Measurements from ENCODE around the gene OPRL1. TPM values are rescaled to one million over a fixed set of nuclear protein-coding genes. Genes with fewer than 3 reads are reported as not detected.

The OPRL1 gene
- total and polyA plus RNA-seq, 4 donors: 5.2 to 26.3 (median 18.6) TPM

GRCh38 chr20:64146936-64147477 lies 67.1 kb downstream of the OPRL1 start:
- H3K36me3 ChIP-seq (ENCODE audit: control insufficient read depth, insufficient read depth, low read length): no peaks in the 10 kb centered on the region
- H3K4me1 ChIP-seq (ENCODE audit: control insufficient read depth, insufficient read depth, low read length): peaks cover 41% of the 10 kb centered on the region
- H3K9me3 ChIP-seq (ENCODE audit: control insufficient read depth, insufficient read depth, low read length): no peaks in the 10 kb centered on the region
- peak in 2 of 6 donors; percentile 49 to 63 for DNase-seq (ENCODE audit: low read depth in 4 of 6, low spot score in 6 of 6)
- no peak overlapping the region for H3K4me3 ChIP-seq (ENCODE audit: low read depth, low read length)
- peak overlapping the region; percentile 58 for H3K27ac ChIP-seq (ENCODE audit: low read depth, low read length)
- WGBS (ENCODE audit: insufficient coverage): 60% methylated on average over 9 of the region's 12 CpGs
- no peaks in the 10 kb centered on the region for H3K27me3 ChIP-seq (ENCODE audit: control insufficient read depth, insufficient read depth, low read length)

- H3K27me3 ChIP-seq (ENCODE audit: control insufficient read depth, insufficient read depth, low read length): no peaks in the 10 kb centered on the region
- no peaks in the 10 kb centered on the region for H3K36me3 ChIP-seq (ENCODE audit: control insufficient read depth, insufficient read depth, low read length)
- WGBS (ENCODE audit: insufficient coverage): 72% methylated on average over 3 of the region's 5 CpGs
- peaks cover 42% of the 10 kb centered on the region for H3K4me1 ChIP-seq (ENCODE audit: control insufficient read depth, insufficient read depth, low read length)
- H3K9me3 ChIP-seq (ENCODE audit: control insufficient read depth, insufficient read depth, low read length): no peaks in the 10 kb centered on the region
- no peak overlapping the region for H3K27ac ChIP-seq (ENCODE audit: low read depth, low read length)
- no peak for DNase-seq (ENCODE audit: low read depth in 4 of 6, low spot score in 6 of 6)
- H3K4me3 ChIP-seq (ENCODE audit: low read depth, low read length): no peak overlapping the region
Measured at GRCh38 chr20:64148581-64148980, 68.7 kb downstream of the OPRL1 start.

GRCh38 chr20:64149141-64149540 lies 69.3 kb downstream of the OPRL1 start:
- no peaks in the 10 kb centered on the region for H3K27me3 ChIP-seq (ENCODE audit: control insufficient read depth, insufficient read depth, low read length)
- no peak overlapping the region for H3K27ac ChIP-seq (ENCODE audit: low read depth, low read length)
- H3K4me1 ChIP-seq (ENCODE audit: control insufficient read depth, insufficient read depth, low read length): peaks cover 42% of the 10 kb centered on the region
- no peaks in the 10 kb centered on the region for H3K36me3 ChIP-seq (ENCODE audit: control insufficient read depth, insufficient read depth, low read length)
- H3K9me3 ChIP-seq (ENCODE audit: control insufficient read depth, insufficient read depth, low read length): no peaks in the 10 kb centered on the region
- DNase-seq (ENCODE audit: low read depth in 4 of 6, low spot score in 6 of 6): no peak
- 83% methylated on average over 7 of the region's 7 CpGs for WGBS (ENCODE audit: insufficient coverage)
- H3K4me3 ChIP-seq (ENCODE audit: low read depth, low read length): no peak overlapping the region

GRCh38 chr20:64149809-64150560 lies 70.1 kb downstream of the OPRL1 start:
- H3K27me3 ChIP-seq (ENCODE audit: control insufficient read depth, insufficient read depth, low read length): no peaks in the 10 kb centered on the region
- no peaks in the 10 kb centered on the region for H3K9me3 ChIP-seq (ENCODE audit: control insufficient read depth, insufficient read depth, low read length)
- no peak for DNase-seq (ENCODE audit: low read depth in 4 of 6, low spot score in 6 of 6)
- WGBS (ENCODE audit: insufficient coverage): 92% methylated on average over 24 of the region's 26 CpGs
- peaks cover 51% of the 10 kb centered on the region for H3K4me1 ChIP-seq (ENCODE audit: control insufficient read depth, insufficient read depth, low read length)
- no peak overlapping the region for H3K27ac ChIP-seq (ENCODE audit: low read depth, low read length)
- no peaks in the 10 kb centered on the region for H3K36me3 ChIP-seq (ENCODE audit: control insufficient read depth, insufficient read depth, low read length)
- H3K4me3 ChIP-seq (ENCODE audit: low read depth, low read length): no peak overlapping the region

Small RNA genes lying within 50 kb of the gene (small RNA-seq; reads per million reads assigned to genes)
- gene AL355803.1 (ENCODE audit: low replicate concordance) (not detected), gene MIR6813 (ENCODE audit: low replicate concordance) (not detected)

Other genes starting within 250 kb of the OPRL1 start
- 10 to 100 TPM in 1 of 2 donors, 1 to 10 TPM in 1; 8.3 to 13.4 TPM for gene ZBTB46, start 248.8 kb upstream of the OPRL1 start, total RNA-seq
- 10 to 100 TPM in 1 of 2 donors, 1 to 10 TPM in 1; 9.7 to 13.0 TPM for gene ZBTB46, start 248.8 kb upstream of the OPRL1 start, polyA plus RNA-seq (ENCODE audit: insufficient read length in 2 of 2)
- gene ABHD16B, start 218.6 kb upstream of the OPRL1 start, total RNA-seq: not detected
- gene ABHD16B, start 218.6 kb upstream of the OPRL1 start, polyA plus RNA-seq (ENCODE audit: insufficient read length in 2 of 2): not detected
- gene TPD52L2, start 214.8 kb upstream of the OPRL1 start, total RNA-seq: 10 to 100 TPM; 38.5 to 58.1 TPM
- 100 to 1,000 TPM in 1 of 2 donors, 10 to 100 TPM in 1; 81.7 to 109 TPM for gene TPD52L2, start 214.8 kb upstream of the OPRL1 start, polyA plus RNA-seq (ENCODE audit: insufficient read length in 2 of 2)
- 10 to 100 TPM; 59.4 to 80.6 TPM for gene DNAJC5, start 185.0 kb upstream of the OPRL1 start, total RNA-seq
- gene DNAJC5, start 185.0 kb upstream of the OPRL1 start, polyA plus RNA-seq (ENCODE audit: insufficient read length in 2 of 2): 100 to 1,000 TPM; 109 to 112 TPM
- 10 to 100 TPM; 14.1 to 31.9 TPM for gene UCKL1, start 123.7 kb upstream of the OPRL1 start, total RNA-seq
- 10 to 100 TPM; 56.5 to 83.7 TPM for gene UCKL1, start 123.7 kb upstream of the OPRL1 start, polyA plus RNA-seq (ENCODE audit: insufficient read length in 2 of 2)
- 10 to 100 TPM; 10.6 to 24.2 TPM for gene ZNF512B, start 110.2 kb upstream of the OPRL1 start, total RNA-seq
- gene ZNF512B, start 110.2 kb upstream of the OPRL1 start, polyA plus RNA-seq (ENCODE audit: insufficient read length in 2 of 2): 10 to 100 TPM; 43.7 to 44.7 TPM
- 1 to 10 TPM; 6.9 TPM for gene SAMD10, start 100.4 kb upstream of the OPRL1 start, total RNA-seq
- gene SAMD10, start 100.4 kb upstream of the OPRL1 start, polyA plus RNA-seq (ENCODE audit: insufficient read length in 2 of 2): 10 to 100 TPM; 41.3 to 42.9 TPM
- gene PRPF6, start 99.0 kb upstream of the OPRL1 start, total RNA-seq: 10 to 100 TPM; 44.9 to 61.3 TPM
- 10 to 100 TPM; 89.2 to 92.4 TPM for gene PRPF6, start 99.0 kb upstream of the OPRL1 start, polyA plus RNA-seq (ENCODE audit: insufficient read length in 2 of 2)
- 1 to 10 TPM in 1 of 2 donors, under 1 TPM in 1; 0.69 to 1.2 TPM for gene C20orf204, start 43.9 kb upstream of the OPRL1 start, total RNA-seq
- gene C20orf204, start 43.9 kb upstream of the OPRL1 start, polyA plus RNA-seq (ENCODE audit: insufficient read length in 2 of 2): 1 to 10 TPM; 1.3 to 3.1 TPM
- gene SOX18, start 30.4 kb upstream of the OPRL1 start, total RNA-seq: 1 to 10 TPM; 2.4 to 2.9 TPM
- 10 to 100 TPM in 1 of 2 donors, 1 to 10 TPM in 1; 8.7 to 12.3 TPM for gene SOX18, start 30.4 kb upstream of the OPRL1 start, polyA plus RNA-seq (ENCODE audit: insufficient read length in 2 of 2)
- 10 to 100 TPM; 35.9 to 60.0 TPM for gene TCEA2, start 16.9 kb upstream of the OPRL1 start, total RNA-seq
- gene TCEA2, start 16.9 kb upstream of the OPRL1 start, polyA plus RNA-seq (ENCODE audit: insufficient read length in 2 of 2): 100 to 1,000 TPM; 166 to 170 TPM
- 10 to 100 TPM; 10.7 to 13.9 TPM for gene RGS19, start 564 bp upstream of the OPRL1 start, total RNA-seq
- gene RGS19, start 564 bp upstream of the OPRL1 start, polyA plus RNA-seq (ENCODE audit: insufficient read length in 2 of 2): 10 to 100 TPM; 21.0 to 21.5 TPM
- gene LKAAEAR1, start 4.3 kb downstream of the OPRL1 start, total RNA-seq: 1 to 10 TPM; 1.8 to 2.1 TPM
- 1 to 10 TPM; 7.7 to 8.4 TPM for gene LKAAEAR1, start 4.3 kb downstream of the OPRL1 start, polyA plus RNA-seq (ENCODE audit: insufficient read length in 2 of 2)
- not detected for gene NPBWR2, start 27.5 kb downstream of the OPRL1 start, total RNA-seq
- gene NPBWR2, start 27.5 kb downstream of the OPRL1 start, polyA plus RNA-seq (ENCODE audit: insufficient read length in 2 of 2): not detected
- gene MYT1, start 84.4 kb downstream of the OPRL1 start, total RNA-seq: 1 to 10 TPM; 6.1 to 7.0 TPM
- 10 to 100 TPM; 19.9 to 21.4 TPM for gene MYT1, start 84.4 kb downstream of the OPRL1 start, polyA plus RNA-seq (ENCODE audit: insufficient read length in 2 of 2)
- 10 to 100 TPM; 79.6 to 86.3 TPM for gene PCMTD2, start 175.7 kb downstream of the OPRL1 start, total RNA-seq
- gene PCMTD2, start 175.7 kb downstream of the OPRL1 start, polyA plus RNA-seq (ENCODE audit: insufficient read length in 2 of 2): 100 to 1,000 TPM in 1 of 2 donors, 10 to 100 TPM in 1; 96.8 to 112 TPM